ENCODE results near the gene NDUFS7.

DNA sequence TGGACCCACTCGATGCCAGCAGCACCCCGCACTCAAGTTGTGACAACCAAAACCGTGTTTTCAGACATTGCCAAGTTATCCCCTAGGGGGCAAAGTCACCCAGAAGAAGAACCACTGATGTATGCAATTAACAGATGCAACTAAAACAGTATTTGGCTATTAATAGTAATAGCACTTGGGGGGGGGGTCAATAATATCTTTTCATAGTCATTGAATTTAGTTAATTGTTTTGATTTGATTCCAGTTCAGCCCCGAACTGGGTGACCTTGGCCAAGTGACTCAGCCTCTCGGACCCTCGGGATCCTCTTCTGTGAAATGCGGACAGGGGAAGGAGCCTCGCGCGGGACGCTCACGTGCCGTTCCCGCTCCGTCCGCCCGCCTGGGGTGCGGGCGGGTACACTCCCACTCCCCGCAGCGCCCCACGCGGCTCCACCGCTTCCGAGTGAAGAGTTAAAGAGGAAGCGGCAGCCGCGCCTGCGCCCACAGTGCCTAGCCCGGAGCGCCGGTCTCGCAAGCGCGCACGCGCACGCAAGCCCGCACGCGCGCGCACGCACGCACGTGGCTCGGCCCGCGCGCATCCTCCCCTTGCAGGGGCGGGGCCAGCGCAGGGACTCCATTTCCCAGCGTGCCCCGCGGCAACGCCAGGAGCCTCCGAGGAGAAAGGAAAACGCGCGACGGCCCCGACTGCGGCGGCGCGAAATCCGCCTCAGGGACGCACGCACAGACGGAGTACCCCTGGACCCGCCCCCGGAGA is 23.2 kb downstream of the NDUFS7 start:
- TF ChIP-seq, protein P1, sequence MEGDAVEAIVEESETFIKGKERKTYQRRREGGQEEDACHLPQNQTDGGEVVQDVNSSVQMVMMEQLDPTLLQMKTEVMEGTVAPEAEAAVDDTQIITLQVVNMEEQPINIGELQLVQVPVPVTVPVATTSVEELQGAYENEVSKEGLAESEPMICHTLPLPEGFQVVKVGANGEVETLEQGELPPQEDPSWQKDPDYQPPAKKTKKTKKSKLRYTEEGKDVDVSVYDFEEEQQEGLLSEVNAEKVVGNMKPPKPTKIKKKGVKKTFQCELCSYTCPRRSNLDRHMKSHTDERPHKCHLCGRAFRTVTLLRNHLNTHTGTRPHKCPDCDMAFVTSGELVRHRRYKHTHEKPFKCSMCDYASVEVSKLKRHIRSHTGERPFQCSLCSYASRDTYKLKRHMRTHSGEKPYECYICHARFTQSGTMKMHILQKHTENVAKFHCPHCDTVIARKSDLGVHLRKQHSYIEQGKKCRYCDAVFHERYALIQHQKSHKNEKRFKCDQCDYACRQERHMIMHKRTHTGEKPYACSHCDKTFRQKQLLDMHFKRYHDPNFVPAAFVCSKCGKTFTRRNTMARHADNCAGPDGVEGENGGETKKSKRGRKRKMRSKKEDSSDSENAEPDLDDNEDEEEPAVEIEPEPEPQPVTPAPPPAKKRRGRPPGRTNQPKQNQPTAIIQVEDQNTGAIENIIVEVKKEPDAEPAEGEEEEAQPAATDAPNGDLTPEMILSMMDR (IDR thresholded peaks at IDR 0.05) = peak; percentile 62
- TF ChIP-seq EZH2 (IDR thresholded peaks at IDR 0.05) = no peak

Data from neural progenitor cell (in vitro differentiated cells).